ENCODE results near the gene ZNF165. TPM values are rescaled to one million over a fixed set of nuclear protein-coding genes. Genes with fewer than 3 reads are reported as not detected.
"Not testable (repeated sequence)": the region's sequence is repeated elsewhere in the genome, so short reads cannot be mapped to it uniquely, and the experiment has no call there.

ZNF165 gene
- total and polyA plus RNA-seq, 2 of the 13 experiments (the other 11 are each of a cell fraction or from before 2014, with no cell fraction given), result 0.58 to 8.6 TPM

DNA sequence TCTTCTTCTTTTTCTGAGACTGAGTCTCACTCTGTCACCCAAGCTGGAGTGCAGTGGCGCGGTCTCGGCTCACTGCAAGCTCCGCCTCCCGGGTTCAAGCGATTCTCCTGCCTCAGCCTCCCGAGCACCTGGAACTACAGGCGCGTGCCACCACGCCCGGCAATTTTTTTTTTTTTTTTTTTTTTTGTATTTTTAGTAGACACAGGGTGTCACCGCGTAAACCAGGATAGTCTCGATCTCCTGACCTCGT, at the start of gene ZNF165 (continued):
- TF ChIP-seq SOX13 (IDR thresholded peaks at IDR 0.05), result 0 out of 2 replicates have a peak, but pooled peaks have one; percentile 0
- TF ChIP-seq SOX13 (CRISPR knock-in tag; conservative IDR thresholded peaks at IDR 0.05 in 1 of 2, IDR thresholded peaks at IDR 0.05 in 1 of 2); CBX2 (IDR thresholded peaks at IDR 0.05; ENCODE audit: low read depth, low read length): not testable (repeated sequence)
- 0 out of 2 replicates have a peak, but pooled peaks have one; percentile 4 for TF ChIP-seq ZNF629 (CRISPR knock-in tag; conservative IDR thresholded peaks at IDR 0.05)
- peak; percentile 78; the same call in 1 of the 2 replicates for TF ChIP-seq ISX (CRISPR knock-in tag; conservative IDR thresholded peaks at IDR 0.05)
- peak; percentile 12; the same call in 1 of the 2 replicates for TF ChIP-seq ATF7-NPFF (CRISPR knock-in tag; IDR thresholded peaks at IDR 0.05; ENCODE audit: low read depth)
- 0 out of 2 replicates have a peak, but pooled peaks have one; percentile 10 for TF ChIP-seq ZMYM2 (CRISPR knock-in tag; IDR thresholded peaks at IDR 0.05)
- 0 out of 2 replicates have a peak, but pooled peaks have one; percentile 64 for TF ChIP-seq ZNF777 (CRISPR knock-in tag; IDR thresholded peaks at IDR 0.05)
- TF ChIP-seq, protein P1, sequence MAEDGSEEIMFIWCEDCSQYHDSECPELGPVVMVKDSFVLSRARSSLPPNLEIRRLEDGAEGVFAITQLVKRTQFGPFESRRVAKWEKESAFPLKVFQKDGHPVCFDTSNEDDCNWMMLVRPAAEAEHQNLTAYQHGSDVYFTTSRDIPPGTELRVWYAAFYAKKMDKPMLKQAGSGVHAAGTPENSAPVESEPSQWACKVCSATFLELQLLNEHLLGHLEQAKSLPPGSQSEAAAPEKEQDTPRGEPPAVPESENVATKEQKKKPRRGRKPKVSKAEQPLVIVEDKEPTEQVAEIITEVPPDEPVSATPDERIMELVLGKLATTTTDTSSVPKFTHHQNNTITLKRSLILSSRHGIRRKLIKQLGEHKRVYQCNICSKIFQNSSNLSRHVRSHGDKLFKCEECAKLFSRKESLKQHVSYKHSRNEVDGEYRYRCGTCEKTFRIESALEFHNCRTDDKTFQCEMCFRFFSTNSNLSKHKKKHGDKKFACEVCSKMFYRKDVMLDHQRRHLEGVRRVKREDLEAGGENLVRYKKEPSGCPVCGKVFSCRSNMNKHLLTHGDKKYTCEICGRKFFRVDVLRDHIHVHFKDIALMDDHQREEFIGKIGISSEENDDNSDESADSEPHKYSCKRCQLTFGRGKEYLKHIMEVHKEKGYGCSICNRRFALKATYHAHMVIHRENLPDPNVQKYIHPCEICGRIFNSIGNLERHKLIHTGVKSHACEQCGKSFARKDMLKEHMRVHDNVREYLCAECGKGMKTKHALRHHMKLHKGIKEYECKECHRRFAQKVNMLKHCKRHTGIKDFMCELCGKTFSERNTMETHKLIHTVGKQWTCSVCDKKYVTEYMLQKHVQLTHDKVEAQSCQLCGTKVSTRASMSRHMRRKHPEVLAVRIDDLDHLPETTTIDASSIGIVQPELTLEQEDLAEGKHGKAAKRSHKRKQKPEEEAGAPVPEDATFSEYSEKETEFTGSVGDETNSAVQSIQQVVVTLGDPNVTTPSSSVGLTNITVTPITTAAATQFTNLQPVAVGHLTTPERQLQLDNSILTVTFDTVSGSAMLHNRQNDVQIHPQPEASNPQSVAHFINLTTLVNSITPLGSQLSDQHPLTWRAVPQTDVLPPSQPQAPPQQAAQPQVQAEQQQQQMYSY (CRISPR knock-in tag; IDR thresholded peaks at IDR 0.05), result 0 out of 2 replicates have a peak, but pooled peaks have one; percentile 57
- TF ChIP-seq GFI1 (CRISPR knock-in tag; IDR thresholded peaks at IDR 0.05; ENCODE audit: borderline replicate concordance), result peak; percentile 61; the same call in 1 of the 2 replicates
- TF ChIP-seq CBX2 (CRISPR knock-in tag; IDR thresholded peaks at IDR 0.05; ENCODE audit: low read depth), result 0 out of 2 replicates have a peak, but pooled peaks have one; percentile 46
- 0 out of 2 replicates have a peak, but pooled peaks have one; percentile 78 for TF ChIP-seq CREB3 (CRISPR knock-in tag; IDR thresholded peaks at IDR 0.05)
- TF ChIP-seq ZNF180 (CRISPR knock-in tag; IDR thresholded peaks at IDR 0.05; ENCODE audit: borderline replicate concordance, low read depth), result 0 out of 2 replicates have a peak, but pooled peaks have one; percentile 58
- 0 out of 2 replicates have a peak, but pooled peaks have one; percentile 46 for TF ChIP-seq MEIS2 (CRISPR knock-in tag; IDR thresholded peaks at IDR 0.05)
- TF ChIP-seq ZNF224 (CRISPR knock-in tag; IDR thresholded peaks at IDR 0.05), result 0 out of 2 replicates have a peak, but pooled peaks have one; percentile 51
- 0 out of 2 replicates have a peak, but pooled peaks have one; percentile 51 for TF ChIP-seq ZNF549 (CRISPR knock-in tag; IDR thresholded peaks at IDR 0.05)
- 0 out of 2 replicates have a peak, but pooled peaks have one; percentile 28 for TF ChIP-seq ZNF607 (CRISPR knock-in tag; IDR thresholded peaks at IDR 0.05; ENCODE audit: borderline replicate concordance)
- peak; percentile 71; the same call in 1 of the 2 replicates for TF ChIP-seq ZNF563 (CRISPR knock-in tag; IDR thresholded peaks at IDR 0.05)
- 0 out of 2 replicates have a peak, but pooled peaks have one; percentile 7 for TF ChIP-seq ZNF557 (CRISPR knock-in tag; IDR thresholded peaks at IDR 0.05)
- TF ChIP-seq ELF4 (CRISPR knock-in tag; IDR thresholded peaks at IDR 0.05; ENCODE audit: borderline replicate concordance), result peak; percentile 53; the same call in 1 of the 2 replicates
- 0 out of 2 replicates have a peak, but pooled peaks have one; percentile 7 for TF ChIP-seq ZNF704 (CRISPR knock-in tag; IDR thresholded peaks at IDR 0.05; ENCODE audit: borderline replicate concordance)

Measured in HepG2 (cell line).